HG03103 (cell line): ENCODE measurements around the gene GMPS.
"Not testable (repeated sequence)": the region's sequence is repeated elsewhere in the genome, so short reads cannot be mapped to it uniquely, and the experiment has no call there.

ENCODE experiments used
- ATAC-seq: cut with Tn5 transposase; IDR thresholded peaks from one replicate; pipeline ENCODE4 v1.9.1; 2021; ENCODE audit warnings: low read depth; ENCODE audit not compliant: unreplicated experiment

Gene GMPS

GRCh38 chr3:155934230-155934629, 63.8 kb downstream of the GMPS start:
- no peak for ATAC-seq

- no peak for ATAC-seq
Observed at GRCh38 chr3:155938409-155938808, 68.0 kb downstream of the GMPS start.

- ATAC-seq, result no peak
Observed at GRCh38 chr3:155941354-155941753, 70.9 kb downstream of the GMPS start.

GRCh38 chr3:155944081-155944480, 73.6 kb downstream of the GMPS start:
- no peak for ATAC-seq

GRCh38 chr3:155946178-155946577, 75.7 kb downstream of the GMPS start:
- no peak for ATAC-seq

- no peak for ATAC-seq
Observed at GRCh38 chr3:155948476-155948875, 78.0 kb downstream of the GMPS start.

GRCh38 chr3:155949453-155950217, 79.2 kb downstream of the GMPS start:
- no peak for ATAC-seq

GRCh38 chr3:155956508-155957411, 86.3 kb downstream of the GMPS start:
- ATAC-seq, result no peak

GRCh38 chr3:155957412-155957880, 87.0 kb downstream of the GMPS start:
- no peak for ATAC-seq

GRCh38 chr3:155958676-155959075, 88.2 kb downstream of the GMPS start:
- no peak for ATAC-seq

GRCh38 chr3:155960060-155960459, 89.6 kb downstream of the GMPS start:
- no peak for ATAC-seq

GRCh38 chr3:155961044-155961443, 90.6 kb downstream of the GMPS start:
- not testable (repeated sequence) for ATAC-seq

- ATAC-seq, result no peak
Observed at GRCh38 chr3:155963570-155963969, 93.1 kb downstream of the GMPS start.

GRCh38 chr3:155970398-155970797, 99.9 kb downstream of the GMPS start:
- no peak for ATAC-seq

- no peak for ATAC-seq
Observed at GRCh38 chr3:155972885-155973584, 102.6 kb downstream of the GMPS start.

GRCh38 chr3:155978324-155978723, 107.9 kb downstream of the GMPS start:
- ATAC-seq, result no peak

GRCh38 chr3:155979746-155980145, 109.3 kb downstream of the GMPS start:
- no peak for ATAC-seq

GRCh38 chr3:155981669-155982068, 111.2 kb downstream of the GMPS start:
- no peak for ATAC-seq

- no peak for ATAC-seq
Observed at GRCh38 chr3:155983834-155984474, 113.5 kb downstream of the GMPS start.

- ATAC-seq, result no peak
Observed at GRCh38 chr3:155984791-155985417, 114.5 kb downstream of the GMPS start.
